RWPE2 (cell line): ENCODE data around the gene SLC37A1.
A peak's percentile ranks its signal among the peaks of the same experiment; 100 is the strongest.

ENCODE experiments used
- ATAC-seq: fragments of 200-7000 bp; cut with Tn5 transposase; 3 replicates; pipeline ENCODE4 v1.9.1; 2021; ENCODE audit warnings: low read depth
- DNase-seq: peaks from one replicate; pipeline ENCODE4 v3.0.0-alpha.2; 2020; ENCODE audit warnings: low spot score
- H3K27ac ChIP-seq: fragments of 450-650 bp; 2 replicates; pipeline ENCODE4 v1.5.1; 2017; ENCODE audit warnings: mild to moderate bottlenecking; ENCODE audit not compliant: poor library complexity, severe bottlenecking
- H3K27me3 ChIP-seq: fragments of 250-450 bp; sonication (Bioruptor Pico); 2 replicates; pipeline ENCODE4 v1.5.1; 2021; ENCODE audit warnings: mild to moderate bottlenecking, moderate library complexity; ENCODE audit not compliant: insufficient read depth, poor library complexity, severe bottlenecking
- H3K36me3 ChIP-seq: fragments of 250-450 bp; sonication (Bioruptor Pico); 2 replicates; pipeline ENCODE4 v1.5.1; 2020; ENCODE audit warnings: low read depth, mild to moderate bottlenecking, moderate library complexity
- H3K4me1 ChIP-seq: fragments of 250-450 bp; sonication (Bioruptor Pico); 2 replicates; pipeline ENCODE4 v1.5.1; 2021; ENCODE audit warnings: mild to moderate bottlenecking, moderate library complexity; ENCODE audit not compliant: insufficient read depth, poor library complexity, severe bottlenecking
- H3K4me3 ChIP-seq: fragments of 250-450 bp; sonication (Bioruptor Pico); 2 replicates; pipeline ENCODE4 v1.5.1; 2021; ENCODE audit warnings: mild to moderate bottlenecking, moderate library complexity; ENCODE audit not compliant: severe bottlenecking
- H3K9me3 ChIP-seq: fragments of 250-450 bp; sonication (Bioruptor Pico); 2 replicates; pipeline ENCODE4 v1.5.1; 2021; ENCODE audit warnings: mild to moderate bottlenecking, moderate library complexity; ENCODE audit not compliant: severe bottlenecking
- TF ChIP-seq, protein P1 (sequence below): fragments of 450-650 bp; IDR thresholded peaks from one replicate; pipeline ENCODE4 v1.5.1; 2017; ENCODE audit warnings: mild to moderate bottlenecking, moderate library complexity; ENCODE audit not compliant: poor library complexity, severe bottlenecking

SLC37A1 gene

DNA sequence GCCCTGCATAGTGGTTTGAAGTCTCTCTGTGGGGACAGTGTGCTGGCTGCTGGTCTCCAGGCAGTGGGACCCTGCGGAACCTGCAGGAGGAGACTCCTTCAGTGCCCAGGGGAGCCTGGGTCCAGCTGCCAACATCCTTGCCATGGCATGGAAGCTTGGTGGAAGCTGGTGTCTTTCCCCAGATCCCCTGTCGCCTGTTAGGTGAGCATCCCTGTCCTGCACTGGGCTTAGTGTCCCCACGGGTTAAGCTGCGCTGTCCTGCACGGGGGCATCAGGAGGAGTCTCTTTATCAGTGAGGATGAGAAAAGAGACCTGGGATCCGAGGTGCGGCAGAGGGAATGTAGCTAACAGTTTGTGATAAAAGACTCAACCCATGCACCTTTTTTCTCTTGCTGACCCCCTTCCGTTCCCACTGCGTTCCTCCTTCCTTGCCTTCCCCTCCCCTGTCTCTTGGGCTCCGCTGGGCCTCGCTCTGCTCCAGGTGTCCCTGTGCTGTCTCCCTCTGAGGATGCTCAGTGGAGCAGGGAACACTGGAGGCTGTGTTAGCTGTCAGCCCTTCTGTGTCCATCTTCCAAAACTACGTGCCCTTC is 59.3 kb downstream of the SLC37A1 start:
- no peak for DNase-seq

DNA sequence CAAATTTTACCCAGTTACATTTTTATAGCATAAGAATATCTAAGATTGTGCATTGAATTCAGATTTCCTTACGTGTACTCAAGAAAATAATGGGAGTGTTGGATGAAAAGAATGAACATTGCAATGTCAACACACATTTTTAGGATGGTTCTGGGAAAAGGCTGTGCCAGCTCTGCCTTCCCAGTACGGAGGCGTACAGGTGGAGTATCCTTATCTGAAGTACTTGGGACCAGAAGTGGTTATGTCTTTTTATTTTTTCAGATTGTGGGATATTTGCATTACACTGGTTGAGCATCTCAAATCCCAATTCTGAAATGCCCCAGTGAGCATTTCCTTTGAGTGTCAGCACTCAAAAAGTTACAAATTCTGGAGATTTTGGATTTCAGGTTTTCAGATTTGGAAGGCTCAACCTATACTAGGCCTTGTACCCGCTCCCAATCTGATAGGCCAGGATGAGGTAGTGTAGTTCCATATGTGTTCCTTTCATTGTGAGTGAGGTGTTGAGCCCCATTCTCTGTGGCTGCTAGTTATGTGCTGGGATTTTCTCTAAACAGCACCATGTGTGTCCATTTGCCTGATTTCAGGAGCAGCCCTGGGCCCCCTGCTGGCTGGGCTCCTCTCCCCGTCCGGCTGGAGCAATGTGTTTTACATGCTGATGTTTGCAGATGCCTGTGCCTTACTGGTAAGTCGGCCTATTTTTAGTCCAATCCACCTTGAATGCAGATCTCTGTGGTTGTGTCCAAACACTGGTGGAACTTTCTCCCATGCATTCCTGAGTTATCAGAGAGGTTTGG is 60.8 kb downstream of the SLC37A1 start:
- Histone ChIP-seq H3K4me1 (no peaks in the 10 kb centered on the region), H3K27me3 (no peaks in the 10 kb centered on the region), H3K4me3 (no peak overlapping the region), H3K27ac (no peak overlapping the region), H3K9me3 (peaks cover 5% of the 10 kb centered on the region), H3K36me3 (0 out of 2 replicates have a peak, but pooled peaks cover 3% of the 10 kb centered on the region)
- TF ChIP-seq, protein P1, sequence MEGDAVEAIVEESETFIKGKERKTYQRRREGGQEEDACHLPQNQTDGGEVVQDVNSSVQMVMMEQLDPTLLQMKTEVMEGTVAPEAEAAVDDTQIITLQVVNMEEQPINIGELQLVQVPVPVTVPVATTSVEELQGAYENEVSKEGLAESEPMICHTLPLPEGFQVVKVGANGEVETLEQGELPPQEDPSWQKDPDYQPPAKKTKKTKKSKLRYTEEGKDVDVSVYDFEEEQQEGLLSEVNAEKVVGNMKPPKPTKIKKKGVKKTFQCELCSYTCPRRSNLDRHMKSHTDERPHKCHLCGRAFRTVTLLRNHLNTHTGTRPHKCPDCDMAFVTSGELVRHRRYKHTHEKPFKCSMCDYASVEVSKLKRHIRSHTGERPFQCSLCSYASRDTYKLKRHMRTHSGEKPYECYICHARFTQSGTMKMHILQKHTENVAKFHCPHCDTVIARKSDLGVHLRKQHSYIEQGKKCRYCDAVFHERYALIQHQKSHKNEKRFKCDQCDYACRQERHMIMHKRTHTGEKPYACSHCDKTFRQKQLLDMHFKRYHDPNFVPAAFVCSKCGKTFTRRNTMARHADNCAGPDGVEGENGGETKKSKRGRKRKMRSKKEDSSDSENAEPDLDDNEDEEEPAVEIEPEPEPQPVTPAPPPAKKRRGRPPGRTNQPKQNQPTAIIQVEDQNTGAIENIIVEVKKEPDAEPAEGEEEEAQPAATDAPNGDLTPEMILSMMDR, result peak; percentile 21
- ATAC-seq (0 out of 3 replicates have a peak, but pooled peaks have one; percentile 25), DNase-seq (no peak)

More for the DNA sequence above, 59.3 kb downstream of the SLC37A1 start:
- Histone ChIP-seq H3K4me3 (no peak overlapping the region), H3K4me1 (no peaks in the 10 kb centered on the region), H3K27ac (no peak overlapping the region), H3K9me3 (peaks cover 5% of the 10 kb centered on the region), H3K27me3 (no peaks in the 10 kb centered on the region), H3K36me3 (0 out of 2 replicates have a peak, but pooled peaks cover 3% of the 10 kb centered on the region)
- no peak for ATAC-seq
- TF ChIP-seq, protein P1, result no peak

DNA sequence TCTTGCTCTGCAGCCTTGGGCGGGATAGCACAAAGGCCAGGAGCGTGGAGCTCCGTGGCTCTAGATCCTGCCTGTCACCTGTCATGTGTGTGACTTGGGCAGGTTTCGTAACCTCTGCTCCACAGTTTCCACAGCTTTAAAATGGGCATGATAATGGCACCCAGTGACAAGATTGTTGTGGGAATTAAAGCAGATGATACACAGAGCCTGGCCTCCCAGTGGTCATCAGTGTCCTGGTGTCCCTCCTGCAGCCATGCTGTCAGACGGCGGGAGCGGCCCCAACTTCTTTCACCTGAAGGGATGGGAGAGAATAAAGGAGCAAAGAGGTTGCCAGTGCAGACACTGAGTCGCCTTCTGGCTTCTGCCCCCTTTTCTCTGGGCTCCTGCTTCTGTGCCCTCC is 61.5 kb downstream of the SLC37A1 start:
- DNase-seq, result no peak
- H3K27ac ChIP-seq, result no peak overlapping the region
- TF ChIP-seq, protein P1, result no peak
- peaks cover 5% of the 10 kb centered on the region for H3K9me3 ChIP-seq
- ATAC-seq, result no peak
- 0 out of 2 replicates have a peak, but pooled peaks cover 3% of the 10 kb centered on the region for H3K36me3 ChIP-seq
- H3K27me3 ChIP-seq, result no peaks in the 10 kb centered on the region
- no peaks in the 10 kb centered on the region for H3K4me1 ChIP-seq
- H3K4me3 ChIP-seq, result no peak overlapping the region

- Histone ChIP-seq H3K4me3 (no peak overlapping the region), H3K4me1 (no peaks in the 10 kb centered on the region), H3K36me3 (0 out of 2 replicates have a peak, but pooled peaks cover 3% of the 10 kb centered on the region), H3K27me3 (no peaks in the 10 kb centered on the region), H3K27ac (no peak overlapping the region), H3K9me3 (peaks cover 5% of the 10 kb centered on the region)
- DNase-seq (no peak), ATAC-seq (no peak)
- TF ChIP-seq, protein P1, result no peak
Measured at GRCh38 chr21:42576639-42577038, 63.0 kb downstream of the SLC37A1 start.
